IPS-NIHi7 (cell line): Measurements from ENCODE around the gene ACD.

Source experiments
- DNase-seq: peaks from one replicate; pipeline ENCODE4 v3.0.0; 2012; ENCODE audit warnings: mixed read lengths; ENCODE audit errors: extremely low spot score

The ACD gene

GRCh38 chr16:67661886-67662652 is 2.0 kb upstream of the ACD start:
- no peak for DNase-seq

- DNase-seq: peak; percentile 79
These were observed 1.2 kb upstream of the ACD start for GRCh38 chr16:67661101-67661761.

- peak; percentile 99 for DNase-seq
These were observed 536 bp upstream of the ACD start, which contains the start of gene PARD6A for GRCh38 chr16:67660564-67661028. Gene PARD6A (plus strand): TSS chr16:67660960. CDS start chr16:67661039, 79 bp downstream.

- DNase-seq: no peak
These were observed 998 bp downstream of the ACD start for GRCh38 chr16:67658849-67659674.

GRCh38 chr16:67657751-67658518 is 2.1 kb downstream of the ACD start:
- DNase-seq: no peak

GRCh38 chr16:67657017-67657608 is 2.9 kb downstream of the ACD start:
- no peak for DNase-seq

- DNase-seq: no peak
These were observed 3.6 kb downstream of the ACD start for GRCh38 chr16:67656344-67657016.

- no peak for DNase-seq
These were observed 4.7 kb downstream of the ACD start for GRCh38 chr16:67655363-67655762.

- no peak for DNase-seq
These were observed 5.6 kb downstream of the ACD start for GRCh38 chr16:67654403-67654911.

GRCh38 chr16:67653789-67654402 is 6.2 kb downstream of the ACD start:
- no peak for DNase-seq

- no peak for DNase-seq
These were observed 6.8 kb downstream of the ACD start for GRCh38 chr16:67653128-67653788.

GRCh38 chr16:67652578-67653127 is 7.4 kb downstream of the ACD start:
- DNase-seq: peak; percentile 95

GRCh38 chr16:67651847-67652246 is 8.2 kb downstream of the ACD start:
- DNase-seq: no peak

GRCh38 chr16:67651039-67651438 is 9.0 kb downstream of the ACD start:
- no peak for DNase-seq

- no peak for DNase-seq
These were observed 10.0 kb downstream of the ACD start for GRCh38 chr16:67650023-67650422.

GRCh38 chr16:67649494-67649931 is 10.5 kb downstream of the ACD start:
- peak; percentile 93 for DNase-seq

- DNase-seq: no peak
These were observed 11.2 kb downstream of the ACD start for GRCh38 chr16:67648764-67649407.

- DNase-seq: no peak
These were observed 11.8 kb downstream of the ACD start for GRCh38 chr16:67648088-67648763.
